Effector memory CD4-positive, alpha-beta T cell (primary cell): ENCODE data around the gene OSBPL1A.
"Not testable (repeated sequence)": the region's sequence is repeated elsewhere in the genome, so short reads cannot be mapped to it uniquely, and the experiment has no call there.

Experiments used
- DNase-seq, 3 donors: peaks; one replicate each; pipeline ENCODE4 v3.0.0-alpha.2; 2020
- H3K27ac ChIP-seq: 2 replicates; pipeline ENCODE4 v1.7.0; 2013; ENCODE audit warnings: mild to moderate bottlenecking, low read length, moderate library complexity; ENCODE audit not compliant: insufficient read depth, poor library complexity, severe bottlenecking
- H3K27me3 ChIP-seq: replicated peaks from 2 replicates; pipeline ENCODE4 v1.7.0; 2013; ENCODE audit warnings: mild to moderate bottlenecking, low read length; ENCODE audit not compliant: insufficient read depth, control insufficient read depth, poor library complexity, severe bottlenecking
- H3K36me3 ChIP-seq: 2 replicates; pipeline ENCODE4 v1.7.0; 2013; ENCODE audit warnings: mild to moderate bottlenecking, low read length, moderate library complexity; ENCODE audit not compliant: control insufficient read depth, insufficient read depth
- H3K4me1 ChIP-seq: 2 replicates; pipeline ENCODE4 v1.7.0; 2013; ENCODE audit warnings: low read length, mild to moderate bottlenecking; ENCODE audit not compliant: control insufficient read depth, insufficient read depth, poor library complexity, severe bottlenecking
- H3K4me3 ChIP-seq: 2 replicates; pipeline ENCODE4 v1.7.0; 2013; ENCODE audit warnings: low read length, low read depth, mild to moderate bottlenecking; ENCODE audit not compliant: insufficient read depth, poor library complexity, severe bottlenecking
- H3K9me3 ChIP-seq: 2 replicates; pipeline ENCODE4 v1.7.0; 2013; ENCODE audit warnings: mild to moderate bottlenecking, low read length, moderate library complexity; ENCODE audit not compliant: control insufficient read depth

OSBPL1A gene

DNA sequence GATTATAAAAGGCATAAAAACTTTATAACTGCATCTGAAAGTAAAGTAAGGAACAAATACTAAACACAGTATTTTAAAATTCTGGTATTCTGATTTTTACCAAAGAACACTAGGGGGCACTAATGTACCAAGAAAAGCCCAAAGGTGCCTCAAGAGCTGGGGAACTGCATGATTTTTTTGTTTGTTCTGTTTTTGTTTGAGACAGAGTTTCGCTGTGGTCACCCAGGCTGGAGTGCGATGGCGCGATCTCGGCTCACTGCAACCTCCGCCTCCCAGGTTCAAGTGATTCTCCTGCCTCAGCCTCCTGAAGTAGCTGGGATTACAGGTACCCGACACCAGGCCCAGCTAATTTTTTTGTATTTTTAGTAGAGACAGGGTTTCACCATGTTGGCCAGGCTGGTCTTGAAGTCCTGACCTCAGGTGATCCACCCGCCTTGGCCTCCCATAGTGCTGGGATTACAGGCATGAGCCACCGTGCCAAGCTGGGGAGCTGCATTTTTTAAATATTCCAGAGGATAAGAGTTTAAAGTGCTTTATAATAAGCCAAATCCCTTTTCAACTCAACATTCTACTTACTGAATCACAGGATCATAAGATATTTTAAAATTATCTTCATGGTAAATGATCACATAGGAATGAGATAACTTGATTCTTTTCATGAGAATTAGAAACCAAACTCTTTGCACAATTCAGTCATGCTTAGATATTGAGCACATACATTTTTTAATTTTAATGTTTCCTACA is 37.7 kb downstream of the OSBPL1A start:
- H3K27me3 ChIP-seq, H3K4me3 ChIP-seq, H3K27ac ChIP-seq, H3K4me1 ChIP-seq, DNase-seq, H3K36me3 ChIP-seq, H3K9me3 ChIP-seq: not testable (repeated sequence)

DNA sequence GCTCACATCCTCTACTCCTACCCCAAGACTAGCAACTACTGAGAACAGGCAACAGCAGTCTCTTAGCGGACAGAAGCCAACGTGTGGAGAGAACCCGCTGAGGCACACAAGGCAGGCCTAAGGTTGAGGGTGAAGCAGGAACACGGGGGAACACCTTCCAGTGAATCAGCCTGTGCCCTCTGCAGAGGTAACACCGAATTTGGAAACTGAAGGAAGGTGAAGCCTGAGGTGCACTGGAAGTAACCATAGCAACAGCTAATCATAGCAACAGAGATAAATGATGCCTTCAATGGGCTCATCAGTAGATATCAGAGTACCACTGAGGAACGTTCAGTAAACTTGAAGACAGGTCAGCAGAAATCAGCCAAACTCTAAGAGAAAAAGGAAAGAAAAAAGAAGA is 43.3 kb downstream of the OSBPL1A start:
- H3K27me3 ChIP-seq = no peaks in the 10 kb centered on the region
- no peak overlapping the region for H3K4me3 ChIP-seq
- H3K36me3 ChIP-seq = no peaks in the 10 kb centered on the region
- H3K27ac ChIP-seq = no peak overlapping the region
- H3K4me1 ChIP-seq = no peaks in the 10 kb centered on the region
- no peaks in the 10 kb centered on the region for H3K9me3 ChIP-seq
- no peak for DNase-seq

DNA sequence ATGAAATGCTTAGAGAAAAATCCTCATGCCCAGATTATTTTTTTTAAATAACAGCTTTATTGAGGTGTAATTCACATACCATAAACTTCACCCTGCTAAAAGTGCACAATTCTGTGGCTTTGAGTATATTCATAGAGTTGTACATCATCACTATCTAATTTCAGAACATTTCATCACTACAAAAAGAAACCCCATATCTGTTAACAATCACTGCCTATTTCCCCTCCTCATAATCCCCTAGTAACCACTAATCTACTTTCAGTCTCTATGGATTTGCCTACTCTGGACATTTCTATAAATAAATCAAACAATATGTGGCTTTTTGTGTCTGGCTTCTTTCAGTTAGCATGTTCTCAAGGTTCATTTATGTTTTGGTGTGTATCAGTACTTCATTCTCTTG is 51.4 kb downstream of the OSBPL1A start:
- Histone ChIP-seq H3K27me3 (no peaks in the 10 kb centered on the region), H3K9me3 (no peaks in the 10 kb centered on the region)
- no peak for DNase-seq

DNA sequence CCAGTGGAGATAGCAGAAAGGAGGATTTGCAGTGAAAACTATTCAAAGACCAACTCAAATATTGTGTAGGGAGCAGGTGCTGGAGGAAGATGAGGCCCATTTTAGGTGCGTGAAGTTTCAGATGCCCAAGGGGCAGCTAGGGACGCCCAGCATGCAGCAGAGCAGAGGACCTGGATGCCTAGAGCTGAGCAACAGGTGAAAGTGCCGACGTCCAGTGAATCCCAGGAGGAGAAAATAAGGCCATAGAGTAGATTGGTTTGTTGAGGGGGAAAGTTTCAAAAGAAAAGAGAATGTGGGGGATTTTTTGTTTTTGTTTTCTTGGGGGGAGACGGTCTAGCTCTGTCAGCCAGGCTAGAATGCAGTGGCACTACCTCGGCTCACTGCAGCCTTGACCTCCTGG is 53.1 kb downstream of the OSBPL1A start:
- H3K36me3 ChIP-seq = no peaks in the 10 kb centered on the region
- DNase-seq = no peak
- no peaks in the 10 kb centered on the region for H3K4me1 ChIP-seq
- no peaks in the 10 kb centered on the region for H3K27me3 ChIP-seq
- no peak overlapping the region for H3K4me3 ChIP-seq
- H3K9me3 ChIP-seq = no peaks in the 10 kb centered on the region
- H3K27ac ChIP-seq = no peak overlapping the region

More for the DNA sequence above, 51.4 kb downstream of the OSBPL1A start:
- Histone ChIP-seq H3K27ac (no peak overlapping the region), H3K4me3 (no peak overlapping the region), H3K4me1 (no peaks in the 10 kb centered on the region), H3K36me3 (no peaks in the 10 kb centered on the region)

DNA sequence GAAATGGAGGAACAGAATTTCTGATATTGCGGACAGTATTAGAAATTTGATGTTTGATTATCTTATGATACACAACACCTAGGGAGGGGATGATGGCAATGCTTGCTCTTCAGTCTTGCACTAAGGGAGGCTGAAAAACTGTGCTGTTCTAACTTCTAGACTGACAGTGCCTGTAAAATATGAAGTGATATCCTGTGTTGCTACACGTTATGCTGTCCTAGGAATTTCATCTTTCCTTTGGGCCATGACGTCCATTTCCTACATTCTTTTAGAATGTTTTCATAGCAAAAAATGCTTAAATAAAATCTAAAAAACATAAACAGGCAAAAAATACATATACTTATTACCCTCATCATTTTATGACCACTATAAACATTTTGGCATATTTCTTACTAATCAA is 55.3 kb downstream of the OSBPL1A start:
- no peaks in the 10 kb centered on the region for H3K4me1 ChIP-seq
- no peak overlapping the region for H3K4me3 ChIP-seq
- H3K27me3 ChIP-seq = no peaks in the 10 kb centered on the region
- no peak for DNase-seq
- H3K36me3 ChIP-seq = no peaks in the 10 kb centered on the region
- H3K27ac ChIP-seq = no peak overlapping the region
- H3K9me3 ChIP-seq = no peaks in the 10 kb centered on the region

DNA sequence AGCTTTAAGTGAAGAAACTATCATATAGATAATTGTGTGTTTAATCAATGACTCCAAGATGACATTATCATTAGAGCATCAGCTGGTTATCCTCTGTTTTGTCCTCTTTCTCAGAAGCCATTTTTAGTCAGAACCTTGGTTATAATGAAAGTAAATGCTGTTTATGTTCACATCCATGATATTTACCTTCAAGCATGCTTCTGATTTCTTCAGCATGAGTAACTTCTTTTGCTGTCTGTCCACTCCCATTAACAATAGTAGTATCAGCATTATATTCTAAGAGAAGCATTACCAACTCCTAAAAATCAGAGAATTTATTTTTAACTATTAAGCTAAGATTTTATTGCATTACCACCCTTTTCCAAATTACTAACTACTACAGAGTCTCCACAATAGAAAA is 56.3 kb downstream of the OSBPL1A start:
- H3K27ac ChIP-seq = no peak overlapping the region
- H3K27me3 ChIP-seq = no peaks in the 10 kb centered on the region
- H3K9me3 ChIP-seq = no peaks in the 10 kb centered on the region
- no peak overlapping the region for H3K4me3 ChIP-seq
- H3K4me1 ChIP-seq = no peaks in the 10 kb centered on the region
- DNase-seq = no peak
- H3K36me3 ChIP-seq = no peaks in the 10 kb centered on the region

DNA sequence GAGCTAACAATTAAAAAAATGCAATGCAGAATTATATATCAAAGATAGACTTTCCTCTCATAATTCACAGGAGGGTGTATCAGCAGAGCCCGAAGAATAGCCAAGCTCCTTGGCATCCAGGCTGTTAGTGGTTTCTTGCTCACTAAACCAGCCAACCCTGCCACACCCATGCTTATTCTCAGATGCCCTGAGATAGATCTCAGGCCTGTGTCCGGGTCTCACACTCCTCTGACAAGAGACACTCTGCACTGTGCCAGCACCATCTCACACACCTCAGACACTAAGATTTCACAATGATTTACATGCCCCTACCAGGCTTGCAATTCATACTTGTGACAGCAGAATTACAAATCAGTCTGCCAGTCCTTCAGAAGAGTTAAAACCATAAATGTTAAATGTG is 64.5 kb downstream of the OSBPL1A start:
- Histone ChIP-seq H3K27ac (no peak overlapping the region), H3K27me3 (no peaks in the 10 kb centered on the region), H3K4me1 (no peaks in the 10 kb centered on the region), H3K36me3 (no peaks in the 10 kb centered on the region), H3K4me3 (no peak overlapping the region), H3K9me3 (no peaks in the 10 kb centered on the region)
- no peak for DNase-seq

DNA sequence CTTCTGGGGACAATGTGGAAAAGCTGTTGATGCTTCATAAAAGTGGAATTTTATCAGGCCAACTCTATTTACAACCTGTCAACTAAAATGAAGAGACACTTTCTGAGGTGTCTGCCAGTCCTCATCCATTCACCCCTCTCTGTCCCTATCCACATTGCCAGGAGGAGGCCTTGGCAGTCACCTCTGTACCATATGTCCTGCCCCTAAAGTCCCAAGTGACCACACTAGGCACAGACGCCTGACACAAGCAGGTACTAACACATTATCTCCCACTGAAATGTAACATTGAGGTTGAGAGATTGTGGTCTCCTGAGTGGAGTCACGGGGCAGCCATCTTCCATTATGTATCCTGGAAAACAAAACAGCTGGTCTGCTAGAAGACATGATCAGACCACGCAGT is 71.4 kb downstream of the OSBPL1A start:
- DNase-seq = no peak
- Histone ChIP-seq H3K36me3 (no peaks in the 10 kb centered on the region), H3K27me3 (no peaks in the 10 kb centered on the region), H3K9me3 (no peaks in the 10 kb centered on the region), H3K4me1 (no peaks in the 10 kb centered on the region), H3K27ac (no peak overlapping the region), H3K4me3 (no peak overlapping the region)

DNA sequence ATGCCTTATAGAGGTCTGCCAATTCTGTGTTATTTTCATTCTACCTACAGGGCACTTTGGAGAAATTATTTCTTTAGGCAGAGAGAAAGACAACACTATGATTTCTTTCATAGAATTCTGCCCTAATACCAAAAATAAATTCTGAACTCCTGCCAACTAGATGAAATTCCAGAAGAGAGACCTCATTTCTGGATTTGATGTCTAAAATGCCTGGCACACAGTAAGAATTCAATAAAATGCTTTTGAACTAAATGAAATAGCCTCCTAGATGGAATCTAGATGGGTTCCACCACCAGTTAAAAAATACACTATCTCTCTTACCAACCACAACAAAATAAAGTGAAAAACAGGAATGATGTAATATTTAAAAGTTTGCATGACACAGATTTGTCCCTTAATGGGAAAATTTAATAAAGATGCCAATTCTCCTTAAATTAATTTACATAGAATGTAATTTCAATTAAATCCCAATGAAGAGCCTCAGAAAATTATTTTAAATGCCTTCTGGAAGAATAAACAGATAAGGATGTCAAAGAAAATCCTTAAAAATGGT is 75.0 kb downstream of the OSBPL1A start:
- H3K36me3 ChIP-seq = no peaks in the 10 kb centered on the region
- no peak for DNase-seq
- H3K4me3 ChIP-seq = no peak overlapping the region
- H3K27ac ChIP-seq = no peak overlapping the region
- H3K27me3 ChIP-seq = no peaks in the 10 kb centered on the region
- no peaks in the 10 kb centered on the region for H3K9me3 ChIP-seq
- no peaks in the 10 kb centered on the region for H3K4me1 ChIP-seq

DNA sequence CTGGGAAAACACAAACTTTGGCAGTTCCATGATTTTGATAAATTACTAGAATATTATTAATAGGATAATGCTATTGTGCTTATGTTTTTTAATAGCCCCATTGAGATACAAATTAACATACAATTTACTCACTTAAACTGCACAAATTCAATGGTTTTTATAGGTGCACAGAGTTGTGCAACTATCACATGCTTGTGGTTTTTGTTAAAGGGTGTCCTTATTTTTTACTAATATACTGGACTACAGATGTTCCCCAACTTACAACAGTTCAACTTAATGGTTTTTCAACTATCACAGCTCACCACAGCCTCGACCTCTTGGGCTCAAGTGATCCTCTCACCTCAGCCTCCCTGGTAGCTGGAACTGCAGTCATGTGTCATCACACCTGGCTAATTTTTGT is 76.6 kb downstream of the OSBPL1A start:
- no peak overlapping the region for H3K27ac ChIP-seq
- no peaks in the 10 kb centered on the region for H3K9me3 ChIP-seq
- no peaks in the 10 kb centered on the region for H3K36me3 ChIP-seq
- H3K27me3 ChIP-seq = no peaks in the 10 kb centered on the region
- no peak overlapping the region for H3K4me3 ChIP-seq
- no peaks in the 10 kb centered on the region for H3K4me1 ChIP-seq
- DNase-seq = no peak
